ENCODE measurements around the gene CA5A. TPM values are rescaled to one million over a fixed set of nuclear protein-coding genes. Genes with fewer than 3 reads are reported as not detected.
"Not testable (repeated sequence)": the region's sequence is repeated elsewhere in the genome, so short reads cannot be mapped to it uniquely, and the experiment has no call there.

Gene CA5A
- total RNA-seq, 4 donors from 2014 or later: not detected

DNA sequence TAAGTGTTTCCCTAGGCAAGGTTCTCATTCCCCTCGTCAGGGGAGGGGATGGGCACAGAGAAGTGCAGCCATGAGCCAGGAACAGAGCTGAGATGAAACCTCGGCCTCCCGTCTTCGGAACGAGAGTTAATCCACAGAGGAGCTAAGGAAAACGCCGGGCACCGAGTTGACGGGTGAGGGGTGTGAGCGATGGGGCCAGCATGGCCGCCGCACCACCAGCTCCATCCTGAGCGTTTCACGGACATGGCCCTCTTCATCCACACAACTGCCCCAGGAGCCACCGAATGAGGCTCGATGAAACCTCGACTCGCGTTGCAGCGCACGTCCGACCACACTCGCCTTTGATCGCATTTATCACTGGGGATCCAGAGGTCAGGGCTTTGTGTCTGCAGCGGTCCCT is 21.5 kb downstream of the CA5A start:
- DNase-seq (ENCODE audit: low spot score in 2 of 2): no peak
- no peaks in the 10 kb centered on the region for H3K9me3 ChIP-seq
- H3K27me3 ChIP-seq: no peaks in the 10 kb centered on the region
- TF ChIP-seq, protein P1, sequence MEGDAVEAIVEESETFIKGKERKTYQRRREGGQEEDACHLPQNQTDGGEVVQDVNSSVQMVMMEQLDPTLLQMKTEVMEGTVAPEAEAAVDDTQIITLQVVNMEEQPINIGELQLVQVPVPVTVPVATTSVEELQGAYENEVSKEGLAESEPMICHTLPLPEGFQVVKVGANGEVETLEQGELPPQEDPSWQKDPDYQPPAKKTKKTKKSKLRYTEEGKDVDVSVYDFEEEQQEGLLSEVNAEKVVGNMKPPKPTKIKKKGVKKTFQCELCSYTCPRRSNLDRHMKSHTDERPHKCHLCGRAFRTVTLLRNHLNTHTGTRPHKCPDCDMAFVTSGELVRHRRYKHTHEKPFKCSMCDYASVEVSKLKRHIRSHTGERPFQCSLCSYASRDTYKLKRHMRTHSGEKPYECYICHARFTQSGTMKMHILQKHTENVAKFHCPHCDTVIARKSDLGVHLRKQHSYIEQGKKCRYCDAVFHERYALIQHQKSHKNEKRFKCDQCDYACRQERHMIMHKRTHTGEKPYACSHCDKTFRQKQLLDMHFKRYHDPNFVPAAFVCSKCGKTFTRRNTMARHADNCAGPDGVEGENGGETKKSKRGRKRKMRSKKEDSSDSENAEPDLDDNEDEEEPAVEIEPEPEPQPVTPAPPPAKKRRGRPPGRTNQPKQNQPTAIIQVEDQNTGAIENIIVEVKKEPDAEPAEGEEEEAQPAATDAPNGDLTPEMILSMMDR (IDR thresholded peaks at IDR 0.05): no peak
- TF ChIP-seq EP300 (IDR thresholded peaks at IDR 0.05) (no peak), POLR2AphosphoS5 (IDR thresholded peaks at IDR 0.05) (no peak), POLR2A (IDR thresholded peaks at IDR 0.05) (no peak)
- 94% methylated on average over 25 of the region's 25 CpGs for WGBS
- peaks cover 20% of the 10 kb centered on the region for H3K4me1 ChIP-seq
- no peaks in the 10 kb centered on the region for H3K36me3 ChIP-seq
- no peak overlapping the region for H3K4me3 ChIP-seq
- no peak overlapping the region for H3K27ac ChIP-seq

GRCh38 chr16:87914021-87914725 is 22.2 kb downstream of the CA5A start:
- H3K27ac ChIP-seq; H3K9me3 ChIP-seq; H3K4me3 ChIP-seq; DNase-seq (ENCODE audit: low spot score in 2 of 2); H3K27me3 ChIP-seq; H3K36me3 ChIP-seq: not testable (repeated sequence)
- H3K4me1 ChIP-seq: peaks cover 16% of the 10 kb centered on the region
- 86% methylated on average over 15 of the region's 27 CpGs for WGBS

DNA sequence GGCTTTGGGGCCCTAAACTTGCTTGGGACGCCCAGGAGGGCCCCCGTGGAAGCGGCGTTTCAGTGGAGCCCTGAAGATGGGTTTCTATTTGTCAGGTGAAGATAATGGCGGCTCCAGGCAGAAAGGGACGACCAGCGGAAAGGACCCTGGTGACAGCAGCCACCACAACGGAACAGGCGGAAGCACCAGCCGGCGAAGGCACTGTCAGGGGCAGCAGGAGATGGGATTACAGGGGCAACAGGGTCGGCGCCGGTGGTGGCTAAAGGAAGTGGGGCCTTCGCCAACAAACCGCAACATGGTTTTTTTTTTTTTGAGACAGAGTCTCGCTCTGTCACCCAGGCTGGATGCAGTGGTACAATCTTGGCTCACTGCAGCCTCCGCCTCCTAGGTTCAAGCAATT is 23.6 kb downstream of the CA5A start:
- H3K36me3 ChIP-seq; H3K9me3 ChIP-seq; H3K27ac ChIP-seq; H3K4me1 ChIP-seq; DNase-seq (ENCODE audit: low spot score in 2 of 2); H3K4me3 ChIP-seq: not testable (repeated sequence)
- 84% methylated on average over 18 of the region's 18 CpGs for WGBS
- peaks cover 13% of the 10 kb centered on the region for H3K27me3 ChIP-seq

DNA sequence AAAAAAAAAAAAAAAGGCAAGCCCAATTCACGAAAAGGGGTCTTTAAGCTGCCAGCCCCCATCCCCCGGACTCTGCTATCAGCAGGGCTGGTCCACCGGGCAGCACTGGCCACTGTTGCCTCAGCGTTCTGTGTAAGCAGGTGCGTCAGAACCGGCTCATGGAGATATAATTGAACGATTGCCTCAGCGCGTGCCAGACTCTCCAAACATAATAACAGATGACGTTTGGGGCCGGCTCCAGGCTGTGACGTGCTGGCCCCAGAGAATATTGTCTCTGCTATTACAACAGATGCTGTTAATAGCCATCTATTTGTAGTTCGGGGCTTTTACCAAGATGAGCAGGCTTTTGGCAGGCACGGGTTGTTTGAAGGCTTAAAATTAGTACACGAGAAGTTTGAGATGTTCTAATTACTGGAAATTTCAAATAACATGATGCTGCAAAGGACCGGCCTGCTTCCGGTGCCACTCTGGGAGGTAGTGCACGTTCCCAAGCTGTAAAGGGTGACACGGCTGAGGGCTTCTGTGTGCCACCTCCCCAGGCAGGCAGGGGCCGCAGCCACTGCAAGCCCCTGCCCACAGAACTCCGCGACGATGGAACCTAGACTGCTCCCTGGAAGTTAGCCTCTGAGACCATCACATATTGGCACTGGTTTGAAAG is 25.1 kb downstream of the CA5A start:
- H3K36me3 ChIP-seq, H3K4me1 ChIP-seq, H3K4me3 ChIP-seq, H3K9me3 ChIP-seq, H3K27ac ChIP-seq: not testable (repeated sequence)
- WGBS: 59% methylated on average over 22 of the region's 23 CpGs
- DNase-seq (ENCODE audit: low spot score in 2 of 2): peak; percentile 91 to 93
- peaks cover 13% of the 10 kb centered on the region for H3K27me3 ChIP-seq

- 40% methylated on average over 25 of the region's 36 CpGs for WGBS
Measured at GRCh38 chr16:87909203-87909935, 27.0 kb downstream of the CA5A start.

GRCh38 chr16:87908101-87908500 is 28.2 kb downstream of the CA5A start:
- not testable (repeated sequence) for H3K4me3 ChIP-seq; H3K4me1 ChIP-seq; DNase-seq (ENCODE audit: low spot score in 2 of 2); H3K36me3 ChIP-seq; H3K27ac ChIP-seq; H3K9me3 ChIP-seq
- 87% methylated on average over 11 of the region's 11 CpGs for WGBS
- peaks cover 13% of the 10 kb centered on the region for H3K27me3 ChIP-seq

More at GRCh38 chr16:87909203-87909935, 27.0 kb downstream of the CA5A start:
- H3K27ac ChIP-seq, H3K9me3 ChIP-seq, H3K4me1 ChIP-seq, H3K36me3 ChIP-seq, H3K4me3 ChIP-seq: not testable (repeated sequence)
- TF ChIP-seq, protein P1 (IDR thresholded peaks at IDR 0.05): peak; percentile 76 to 94
- peak in 1 of 2 donors; percentile 83 for DNase-seq (ENCODE audit: low spot score in 2 of 2)
- peaks cover 13% of the 10 kb centered on the region for H3K27me3 ChIP-seq

- not testable (repeated sequence) for H3K4me3 ChIP-seq; H3K36me3 ChIP-seq; H3K27ac ChIP-seq; H3K9me3 ChIP-seq; H3K4me1 ChIP-seq; DNase-seq (ENCODE audit: low spot score in 2 of 2)
- H3K27me3 ChIP-seq: peaks cover 13% of the 10 kb centered on the region
- 86% methylated on average over 6 of the region's 7 CpGs for WGBS
Measured at GRCh38 chr16:87905521-87905920, 30.8 kb downstream of the CA5A start.

DNA sequence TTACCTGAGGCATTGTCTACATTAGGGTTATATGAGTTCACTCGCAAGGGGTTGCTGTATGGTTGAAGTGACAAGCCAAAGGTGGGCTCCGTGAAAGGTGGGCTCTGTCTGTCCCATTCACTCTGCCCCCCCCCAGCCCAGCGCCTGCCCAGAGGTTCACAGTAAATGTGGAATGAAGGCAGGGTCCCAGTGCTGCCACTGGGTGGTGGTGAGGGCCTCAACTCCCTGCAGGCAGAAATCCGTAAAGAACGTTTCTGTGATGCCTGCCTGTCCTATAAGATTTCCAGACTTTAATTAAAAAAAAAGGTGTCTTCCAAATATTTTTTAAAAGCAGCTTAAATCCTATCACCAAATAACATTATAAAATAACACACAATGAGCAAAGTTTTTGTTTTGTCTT is 31.4 kb downstream of the CA5A start:
- 80% methylated on average over 2 of the region's 5 CpGs for WGBS
- DNase-seq (ENCODE audit: low spot score in 2 of 2); H3K36me3 ChIP-seq; H3K9me3 ChIP-seq; H3K4me3 ChIP-seq; H3K27ac ChIP-seq; H3K4me1 ChIP-seq: not testable (repeated sequence)
- peaks cover 13% of the 10 kb centered on the region for H3K27me3 ChIP-seq

- WGBS: 87% methylated on average over 12 of the region's 12 CpGs
- not testable (repeated sequence) for H3K27me3 ChIP-seq; H3K27ac ChIP-seq; H3K36me3 ChIP-seq; H3K9me3 ChIP-seq; H3K4me3 ChIP-seq; DNase-seq (ENCODE audit: low spot score in 2 of 2)
- H3K4me1 ChIP-seq: peaks cover 13% of the 10 kb centered on the region
Measured at GRCh38 chr16:87900489-87900888, 35.8 kb downstream of the CA5A start.

Data from suprapubic skin (tissue), 4 donors.